Lower lobe of right lung (tissue), 2 donors: ENCODE measurements around the gene PLIN4. TPM values are rescaled to one million over a fixed set of nuclear protein-coding genes. Genes with fewer than 3 reads are reported as not detected.

Source experiments
- ATAC-seq, 2 donors: fragments of 200-7000 bp; cut with Tn5 transposase; one replicate each; pipeline ENCODE4 v1.9.1; 2020 to 2022; ENCODE audit warnings: mild to moderate bottlenecking in 2 of 2, moderate library complexity in 2 of 2
- DNase-seq: peaks from one replicate; pipeline ENCODE4 v3.0.0-alpha.2; 2020
- H3K27ac ChIP-seq: fragments of 200-600 bp; one replicate; pipeline ENCODE4 v1.8.0; 2022
- H3K27me3 ChIP-seq: fragments of 200-600 bp; one replicate; pipeline ENCODE4 v1.8.0; 2022; ENCODE audit warnings: low read depth
- H3K36me3 ChIP-seq: fragments of 200-600 bp; one replicate; pipeline ENCODE4 v1.8.0; 2022; ENCODE audit warnings: mild to moderate bottlenecking
- H3K4me1 ChIP-seq: fragments of 200-600 bp; one replicate; pipeline ENCODE4 v1.8.0; 2022
- H3K4me3 ChIP-seq: fragments of 200-600 bp; one replicate; pipeline ENCODE4 v1.8.0; 2022; ENCODE audit warnings: mild to moderate bottlenecking
- H3K9me3 ChIP-seq: fragments of 200-600 bp; one replicate; pipeline ENCODE4 v1.8.0; 2022
- CTCF ChIP-seq: fragments of 200-600 bp; IDR thresholded peaks from one replicate; pipeline ENCODE4 v1.8.0; 2022; ENCODE audit warnings: antibody characterized with exemption, mild to moderate bottlenecking
- intact Hi-C: fragments of 100-400 bp; cut with DNase I; formaldehyde crosslinking; loops from one replicate; pipeline ENCODE4 v1.11.0; 2022
- total RNA-seq: library from RNA; stranded (reverse); fragmentation: NEBNext Ultra II Directional; extraction: Animal tissue kit (Norgen Biotek cat#: 25700); gene quantifications from one replicate; pipeline ENCODE4 v1.2.1, GENCODE V29; 2021
- donor health status: DM: no; HTN: yes; CAD: no; lungs with severe emphysema.

Gene PLIN4
- total RNA-seq, 1 donor from 2014 or later, result 4.6 TPM

- intact Hi-C loops, result no loop called here
- H3K9me3 ChIP-seq, result no peaks in the 10 kb centered on the region
- ATAC-seq (no peak), DNase-seq (no peak)
- peaks cover 46% of the 10 kb centered on the region for H3K36me3 ChIP-seq
- no peak overlapping the region for H3K27ac ChIP-seq
- no peak for TF ChIP-seq CTCF
- no peak overlapping the region for H3K4me3 ChIP-seq
- no peaks in the 10 kb centered on the region for H3K27me3 ChIP-seq
- no peaks in the 10 kb centered on the region for H3K4me1 ChIP-seq
Measured at GRCh38 chr19:4504297-4504701, 14.0 kb downstream of the PLIN4 start.

DNA sequence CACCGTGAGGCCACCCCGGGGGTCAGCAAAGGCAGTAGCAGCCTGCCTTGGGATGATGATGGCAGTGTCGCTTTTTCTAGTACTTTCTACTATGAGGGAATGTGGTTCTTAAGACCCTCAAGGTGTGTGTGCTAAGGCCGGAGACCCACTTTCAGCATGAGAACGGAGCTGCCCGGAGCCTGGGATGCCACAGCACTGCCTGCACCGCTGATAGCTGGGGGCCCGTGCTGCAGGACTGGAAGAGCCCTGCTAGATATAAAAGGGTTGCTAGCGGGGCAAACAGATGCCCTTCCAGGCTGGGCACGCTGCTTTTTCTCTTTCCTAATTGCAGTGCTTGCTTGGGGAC is 14.5 kb downstream of the PLIN4 start:
- no peaks in the 10 kb centered on the region for H3K27me3 ChIP-seq
- DNase-seq (no peak), ATAC-seq (no peak)
- no peak overlapping the region for H3K4me3 ChIP-seq
- no peak overlapping the region for H3K27ac ChIP-seq
- no peaks in the 10 kb centered on the region for H3K9me3 ChIP-seq
- H3K4me1 ChIP-seq, result no peaks in the 10 kb centered on the region
- TF ChIP-seq CTCF, result no peak
- intact Hi-C loops, result no loop called here
- peaks cover 50% of the 10 kb centered on the region for H3K36me3 ChIP-seq

GRCh38 chr19:4503132-4503824 is 15.0 kb downstream of the PLIN4 start:
- DNase-seq (no peak), ATAC-seq (no peak)
- Histone ChIP-seq H3K4me3 (no peak overlapping the region), H3K9me3 (no peaks in the 10 kb centered on the region), H3K4me1 (no peaks in the 10 kb centered on the region), H3K27ac (no peak overlapping the region), H3K36me3 (peaks cover 55% of the 10 kb centered on the region), H3K27me3 (no peaks in the 10 kb centered on the region)
- no peak for TF ChIP-seq CTCF
- intact Hi-C loops, result no loop called here

DNA sequence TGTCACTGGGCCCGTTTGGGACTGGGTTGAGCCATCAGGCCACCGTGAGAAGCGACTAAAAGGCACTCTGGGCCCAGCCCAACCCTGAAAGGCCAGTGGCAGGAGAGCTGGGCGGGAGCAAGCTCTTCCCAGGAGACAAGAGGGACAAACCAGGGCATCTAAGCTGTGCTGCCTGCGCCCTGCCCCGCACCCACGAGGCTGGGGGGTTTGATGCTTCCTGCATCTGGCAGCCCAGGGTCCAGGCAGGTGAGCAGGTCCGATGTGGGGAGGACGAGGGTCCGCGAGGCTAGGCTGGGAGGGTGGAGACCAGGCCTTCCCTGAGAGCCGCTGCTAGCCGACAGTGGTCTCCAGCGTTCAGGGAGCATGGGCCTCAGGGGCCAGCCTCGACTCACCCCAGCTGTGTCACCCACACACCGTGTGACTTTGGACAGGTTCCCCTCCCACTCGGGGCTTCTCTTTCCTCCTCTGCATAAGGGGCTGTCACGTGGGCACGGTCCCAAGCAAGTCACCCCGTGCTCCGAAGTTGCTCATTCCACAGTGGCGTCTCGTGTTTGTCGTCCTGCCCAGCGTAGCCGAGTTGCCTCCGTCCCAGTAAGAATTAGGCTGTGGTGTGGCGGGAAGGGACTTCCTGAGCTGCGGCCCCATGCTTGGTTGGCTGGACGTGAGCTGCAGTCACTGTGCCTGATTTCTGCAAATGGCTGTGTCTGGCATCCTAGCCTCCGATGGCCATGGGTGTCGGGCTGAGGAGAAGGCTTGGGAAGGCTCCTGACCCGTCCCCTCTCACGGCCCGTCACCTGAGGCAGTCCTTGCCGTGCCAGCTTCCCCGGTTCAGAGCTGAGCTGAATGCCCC is 15.8 kb downstream of the PLIN4 start:
- no peaks in the 10 kb centered on the region for H3K4me1 ChIP-seq
- no peak overlapping the region for H3K27ac ChIP-seq
- H3K27me3 ChIP-seq, result no peaks in the 10 kb centered on the region
- no peak overlapping the region for H3K4me3 ChIP-seq
- H3K36me3 ChIP-seq, result peaks cover 62% of the 10 kb centered on the region
- intact Hi-C loops, result no loop called here
- ATAC-seq, result no peak
- DNase-seq, result no peak
- no peak for TF ChIP-seq CTCF
- no peaks in the 10 kb centered on the region for H3K9me3 ChIP-seq

DNA sequence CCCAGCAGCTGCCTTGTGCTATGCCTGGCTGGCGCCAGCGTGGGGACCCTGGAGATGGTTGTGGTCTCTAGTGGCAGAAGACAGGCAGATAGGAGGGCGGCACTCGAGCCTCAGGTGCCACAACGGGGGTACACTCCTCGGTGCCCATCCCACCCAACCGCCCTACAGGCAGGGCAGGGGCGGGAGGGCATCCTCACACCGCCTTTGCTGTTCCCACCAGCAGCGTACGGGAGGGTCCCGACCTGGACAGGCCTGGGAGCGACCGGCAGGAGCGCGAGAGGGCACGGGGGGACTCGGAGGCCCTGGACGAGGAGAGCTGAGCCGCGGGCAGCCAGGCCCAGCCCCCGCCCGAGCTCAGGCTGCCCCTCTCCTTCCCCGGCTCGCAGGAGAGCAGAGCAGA is 16.6 kb downstream of the PLIN4 start:
- DNase-seq (no peak), ATAC-seq (no peak)
- peaks cover 71% of the 10 kb centered on the region for H3K36me3 ChIP-seq
- H3K27ac ChIP-seq, result no peak overlapping the region
- intact Hi-C loops, result no loop called here
- TF ChIP-seq CTCF, result no peak
- H3K27me3 ChIP-seq, result no peaks in the 10 kb centered on the region
- no peak overlapping the region for H3K4me3 ChIP-seq
- H3K4me1 ChIP-seq, result no peaks in the 10 kb centered on the region
- no peaks in the 10 kb centered on the region for H3K9me3 ChIP-seq
